H1 (cell line): Measurements from ENCODE around the gene HS6ST3. TPM values are rescaled to one million over a fixed set of nuclear protein-coding genes. Genes with fewer than 3 reads are reported as not detected.

Experiments
- CTCF ChIA-PET: fragments of 300-600 bp; sonication (Branson Sonifier 250); formaldehyde crosslinking; loops from one replicate; lab custom pipeline; 2021; ENCODE audit not compliant: partially characterized antibody; lab: Charles Lee
- POLR2A ChIA-PET: fragments of 300-600 bp; sonication (Branson Sonifier 250); formaldehyde crosslinking; loops from one replicate; lab custom pipeline; 2021; ENCODE audit warnings: inconsistent platforms; ENCODE audit not compliant: partially characterized antibody; lab: Charles Lee
- DNase-seq, 2 experiments: peaks; one replicate each; pipeline versions ENCODE4 v3.0.0 to v3.0.0-alpha.2; 2010 to 2022; ENCODE audit warnings: low spot score in 2 of 2, low read depth in 1 of 2, mixed read lengths in 1 of 2
- FAIRE-seq: peaks from 2 replicates; lab custom pipeline; 2011; peaks lifted over from hg19 to GRCh38; lab: Jason Lieb, UNC
- H2AFZ ChIP-seq: 2 replicates; pipeline ENCODE4 v1.8.1; 2012; ENCODE audit warnings: low read length, inconsistent platforms
- H2AK5ac ChIP-seq: 2 replicates; pipeline ENCODE4 v1.6.1; 2013; ENCODE audit warnings: low read depth, low read length
- H2BK120ac ChIP-seq: replicated peaks from 2 replicates; pipeline ENCODE3; 2013; ENCODE audit warnings: low read depth, low read length, inconsistent platforms
- H2BK12ac ChIP-seq: 2 replicates; pipeline ENCODE4 v1.6.1; 2013; ENCODE audit warnings: low read depth, low read length
- H2BK15ac ChIP-seq: 2 replicates; pipeline ENCODE4 v1.6.1; 2013; ENCODE audit warnings: low read length
- H2BK20ac ChIP-seq: 2 replicates; pipeline ENCODE4 v1.6.1; 2013; ENCODE audit warnings: low read length
- H2BK5ac ChIP-seq: 2 replicates; pipeline ENCODE4 v1.6.1; 2013; ENCODE audit warnings: low read depth, low read length
- H3K14ac ChIP-seq: 2 replicates; pipeline ENCODE4 v1.6.1; 2013; ENCODE audit warnings: inconsistent platforms; ENCODE audit not compliant: insufficient read length
- H3K18ac ChIP-seq: 2 replicates; pipeline ENCODE4 v1.6.1; 2013; ENCODE audit warnings: low read length; ENCODE audit errors: extremely low read depth
- H3K23ac ChIP-seq: 2 replicates; pipeline ENCODE4 v1.6.1; 2013; ENCODE audit warnings: inconsistent platforms; ENCODE audit not compliant: insufficient read length
- H3K23me2 ChIP-seq: 2 replicates; pipeline ENCODE4 v1.6.1; 2013; ENCODE audit warnings: low read depth, low read length
- H3K27ac ChIP-seq: 2 replicates; pipeline ENCODE4 v1.6.1; 2011; ENCODE audit warnings: low read depth, low read length, inconsistent platforms
- H3K27me3 ChIP-seq, 4 experiments: replicated peaks in 1 of 4; 1 replicate in 1 of 4; 2 replicates in 3 of 4; pipeline versions ENCODE4 v1.6.1 to v1.8.1; 2011 to 2013; ENCODE audit warnings: low read length in 3 of 4, mild to moderate bottlenecking in 3 of 4, inconsistent platforms in 2 of 4, mixed read lengths in 2 of 4, moderate library complexity in 1 of 4; ENCODE audit not compliant: control insufficient read depth in 3 of 4, insufficient read depth in 3 of 4; ENCODE audit errors: extremely low read depth in 1 of 4
- H3K36me3 ChIP-seq, 4 experiments: 2 replicates each; pipeline versions ENCODE4 v1.6.1 to v1.8.1; 2011 to 2013; ENCODE audit warnings: mild to moderate bottlenecking in 4 of 4, low read length in 3 of 4, moderate library complexity in 2 of 4, control low read depth in 1 of 4, inconsistent platforms in 1 of 4; ENCODE audit not compliant: insufficient read depth in 4 of 4, control insufficient read depth in 2 of 4
- H3K4ac ChIP-seq: replicated peaks from 2 replicates; pipeline ENCODE3; 2013; ENCODE audit warnings: low read length, low read depth, mixed read lengths, inconsistent platforms; ENCODE audit not compliant: insufficient read length
- H3K4me1 ChIP-seq, 4 experiments: replicated peaks in 1 of 4; 1 replicate in 1 of 4; 2 replicates in 3 of 4; pipeline versions ENCODE4 v1.6.1 to v1.8.1; 2011 to 2013; ENCODE audit warnings: low read length in 3 of 4, inconsistent platforms in 2 of 4, mixed read lengths in 1 of 4; ENCODE audit not compliant: insufficient read depth in 4 of 4, control insufficient read depth in 3 of 4
- H3K4me2 ChIP-seq, 2 experiments: 2 replicates each; pipeline versions ENCODE4 v1.6.1 to v1.8.1; 2011 to 2013; ENCODE audit warnings: low read depth in 2 of 2, low read length in 2 of 2, control low read depth in 1 of 2, inconsistent platforms in 1 of 2, mild to moderate bottlenecking in 1 of 2; ENCODE audit not compliant: insufficient read depth in 1 of 2
- H3K4me3 ChIP-seq, 4 experiments: fragments of 200-600, 300-600 bp in 1 of 4; sonication (generic), shearing (Covaris generic), sonication (Bioruptor Twin) in 1 of 4; 2 replicates each; pipeline versions ENCODE4 v1.5.1 to v1.8.1; 2011 to 2016; ENCODE audit warnings: low read length in 4 of 4, low read depth in 3 of 4, control low read depth in 2 of 4, inconsistent platforms in 2 of 4, mild to moderate bottlenecking in 2 of 4, mixed read lengths in 1 of 4, moderate library complexity in 1 of 4; ENCODE audit not compliant: insufficient read depth in 2 of 4; ENCODE audit errors: extremely low read depth in 1 of 4
- H3K56ac ChIP-seq: replicated peaks from 2 replicates; pipeline ENCODE3; 2013; ENCODE audit warnings: low read depth, mild to moderate bottlenecking, mixed read lengths, low read length, inconsistent platforms; ENCODE audit not compliant: insufficient read length
- H3K79me1 ChIP-seq: 2 replicates; pipeline ENCODE4 v1.6.1; 2013; ENCODE audit warnings: low read depth, low read length, control low read depth
- H3K79me2 ChIP-seq, 2 experiments: 2 replicates each; pipeline versions ENCODE4 v1.6.1 to v1.8.1; 2012 to 2013; ENCODE audit warnings: low read length in 2 of 2, mild to moderate bottlenecking in 2 of 2, inconsistent platforms in 1 of 2; ENCODE audit not compliant: insufficient read depth in 2 of 2, control insufficient read depth in 1 of 2
- H3K9ac ChIP-seq, 4 experiments: replicated peaks in 1 of 4; 1 replicate in 1 of 4; 2 replicates in 3 of 4; pipeline versions ENCODE4 v1.6.1 to v1.8.1; 2011 to 2013; ENCODE audit warnings: low read depth in 3 of 4, low read length in 3 of 4, control low read depth in 2 of 4, mild to moderate bottlenecking in 2 of 4, moderate library complexity in 2 of 4, inconsistent platforms in 1 of 4; ENCODE audit errors: extremely low read depth in 1 of 4
- H3K9me3 ChIP-seq, 2 experiments: 2 replicates each; pipeline versions ENCODE4 v1.6.1 to v1.8.1; 2012 to 2013; ENCODE audit warnings: mild to moderate bottlenecking in 2 of 2, moderate library complexity in 2 of 2, control low read depth in 1 of 2, inconsistent platforms in 1 of 2, low read depth in 1 of 2, low read length in 1 of 2, mixed read lengths in 1 of 2; ENCODE audit not compliant: insufficient read depth in 2 of 2
- H4K20me1 ChIP-seq, 2 experiments: replicated peaks in 1 of 2; 2 replicates each; pipeline versions ENCODE3 to v1.8.1; 2011 to 2013; ENCODE audit warnings: inconsistent platforms in 2 of 2, low read length in 2 of 2, mild to moderate bottlenecking in 1 of 2; ENCODE audit not compliant: insufficient read depth in 2 of 2, control insufficient read depth in 1 of 2
- H4K5ac ChIP-seq: 2 replicates; pipeline ENCODE4 v1.6.1; 2013; ENCODE audit warnings: low read length, low read depth, mixed read lengths, inconsistent platforms; ENCODE audit not compliant: insufficient read length
- H4K8ac ChIP-seq: 2 replicates; pipeline ENCODE4 v1.8.0; 2013; ENCODE audit warnings: mild to moderate bottlenecking, moderate library complexity, low read length, inconsistent platforms; ENCODE audit not compliant: insufficient read depth; ENCODE audit errors: extremely low read depth
- H4K91ac ChIP-seq: replicated peaks from 2 replicates; pipeline ENCODE3; 2013; ENCODE audit warnings: low read length, mixed read lengths, inconsistent platforms; ENCODE audit not compliant: insufficient read length
- BACH1 ChIP-seq: IDR thresholded peaks from 2 replicates; pipeline ENCODE4 v1.6.1; 2012; ENCODE audit warnings: low read length, improper control_type of control experiment
- BRCA1 ChIP-seq: IDR thresholded peaks from 2 replicates; pipeline ENCODE4 v1.6.1; 2012; ENCODE audit warnings: low read depth, low read length, improper control_type of control experiment
- CBX5 ChIP-seq: fragments of 300-800, 300-1000 bp; sonication (generic); IDR thresholded peaks from 2 replicates; pipeline ENCODE4 v1.7.1; 2016; ENCODE audit warnings: antibody characterized with exemption, low read length, low read depth
- CEBPB ChIP-seq: IDR thresholded peaks from 2 replicates; pipeline ENCODE4 v1.6.1; 2012; ENCODE audit warnings: low read depth, low read length
- CREB1 ChIP-seq: IDR thresholded peaks from 2 replicates; pipeline ENCODE4 v1.6.1; 2012; ENCODE audit warnings: inconsistent platforms
- E2F6 ChIP-seq: IDR thresholded peaks from 2 replicates; pipeline ENCODE4 v1.6.1; 2012; ENCODE audit warnings: inconsistent platforms
- FOSL1 ChIP-seq: IDR thresholded peaks from 2 replicates; pipeline ENCODE4 v1.6.1; 2011; ENCODE audit warnings: mild to moderate bottlenecking, low read depth, low read length, moderate library complexity; ENCODE audit not compliant: insufficient read depth
- GABPA ChIP-seq: IDR thresholded peaks from 2 replicates; pipeline ENCODE4 v1.6.1; 2011; ENCODE audit warnings: mild to moderate bottlenecking, low read length, moderate library complexity, borderline replicate concordance; ENCODE audit not compliant: insufficient read depth
- JUND ChIP-seq: IDR thresholded peaks from 2 replicates; pipeline ENCODE4 v1.6.1; 2011; ENCODE audit warnings: mild to moderate bottlenecking, improper control_type of control experiment, low read length
- MAFK ChIP-seq: IDR thresholded peaks from 2 replicates; pipeline ENCODE4 v1.6.1; 2012; ENCODE audit warnings: low read depth, mild to moderate bottlenecking, improper control_type of control experiment, low read length
- NANOG ChIP-seq: IDR thresholded peaks from 2 replicates; pipeline ENCODE4 v1.6.1; 2011; ENCODE audit warnings: low read length, low read depth, mild to moderate bottlenecking, inconsistent platforms; ENCODE audit not compliant: insufficient read depth, poor library complexity, severe bottlenecking
- SIRT6 ChIP-seq: IDR thresholded peaks from one replicate; pipeline ENCODE4 v1.7.1; 2012; ENCODE audit warnings: low read length, inconsistent platforms
- SIX5 ChIP-seq: IDR thresholded peaks from 2 replicates; pipeline ENCODE4 v1.6.1; 2011; ENCODE audit warnings: mild to moderate bottlenecking, low read depth, low read length
- SRF ChIP-seq: IDR thresholded peaks from 2 replicates; pipeline ENCODE4 v1.6.1; 2011; ENCODE audit warnings: mild to moderate bottlenecking, low read depth, low read length, moderate library complexity
- TAF7 ChIP-seq: optimal IDR thresholded peaks from 2 replicates; pipeline ENCODE3; 2011; ENCODE audit warnings: low read depth, mild to moderate bottlenecking, inconsistent platforms, low read length, moderate library complexity, borderline replicate concordance
- YY1 ChIP-seq: IDR thresholded peaks from 2 replicates; pipeline ENCODE4 v1.6.1; 2011; ENCODE audit warnings: low read depth, mild to moderate bottlenecking, low read length
- WGBS, 2 experiments: shearing (Covaris generic) in 1 of 2; methylation state at CpG; one replicate each; pipeline versions ENCODE4 v1.1.6 to v1.1.7; 2013 to 2015; ENCODE audit warnings: low lambda C conversion rate in 2 of 2, mixed read lengths in 2 of 2, inconsistent platforms in 1 of 2, low coverage in 1 of 2, missing lambda C conversion rate in 1 of 2; ENCODE audit not compliant: insufficient replicate concordance in 2 of 2, insufficient coverage in 1 of 2, insufficient read length in 1 of 2; ENCODE audit errors: extremely low coverage in 1 of 2, missing lambda C conversion rate in 1 of 2; 5-methylcytosine and 5-hydroxymethylcytosine counted together
- polyA plus RNA-seq, 7 experiments: library from polyadenylated mRNA; depleted of rRNA in 3 of 7; stranded (reverse) in 5 of 7; unstranded in 2 of 7; fragments of >200 nt in 5 of 7; fragments of 200-250 nt in 2 of 7; gene quantifications; 1 replicate in 5 of 7; 2 replicates in 1 of 7; 4 replicates in 1 of 7; pipeline versions ENCODE4 v1.2.1 to v1.2.3, GENCODE V29; 2011 to 2013; ENCODE audit warnings: missing spikeins in 2 of 7, mixed read lengths in 2 of 7
- total RNA-seq: library from RNA; stranded (reverse); fragmentation: NEBNext Ultra II Directional; extraction: Animal tissue kit (Norgen Biotek cat#: 25700); gene quantifications from 2 replicates; pipeline ENCODE4 v1.2.1, GENCODE V29; 2021

The HS6ST3 gene
- total and polyA plus RNA-seq, 2 of the 8 experiments (the other 6 are each of a cell fraction or from before 2014, with no cell fraction given), result 0.45 to 1.2 TPM

- Histone ChIP-seq H3K18ac (no peak overlapping the region), H2BK15ac (no peak overlapping the region), H2BK120ac (no peak overlapping the region), H3K23ac (no peak overlapping the region), H4K5ac (no peak overlapping the region), H3K14ac (no peak overlapping the region), H3K4me2 (no peak overlapping the region), H2BK12ac (no peak overlapping the region), H2BK5ac (no peak overlapping the region), H4K91ac (no peak overlapping the region), H3K56ac (no peak overlapping the region), H3K79me1 (no peaks in the 10 kb centered on the region), H3K9ac (no peak overlapping the region), H3K4ac (no peak overlapping the region), H3K9me3 (no peaks in the 10 kb centered on the region), H3K27me3 (no peaks in the 10 kb centered on the region), H4K8ac (no peak overlapping the region; the same call in 1 of the 2 replicates), H3K4me3 (no peak overlapping the region), H3K23me2 (no peaks in the 10 kb centered on the region), H3K27ac (no peak overlapping the region), H4K20me1 (no peaks in the 10 kb centered on the region), H2AFZ (no peak overlapping the region), H2AK5ac (no peak overlapping the region), H3K36me3 (no peaks in the 10 kb centered on the region), H2BK20ac (no peak overlapping the region), H3K4me1 (no peaks in the 10 kb centered on the region), H3K79me2 (no peaks in the 10 kb centered on the region)
- CTCF ChIA-PET, result interaction anchor here (0.6 to 1.9 kb wide), 10 partner anchors 10 to 1839 kb away, joined by 3 to 8 read pairs (median 3); no protein-coding TSS in a partner anchor
- POLR2A ChIA-PET, result no interaction called here
- WGBS, 2 experiments, result 88% methylated on average over 4 of the region's 4 CpGs; no CpG with 5 or more reads in 1 of the 2 experiments
- DNase-seq, result no peak
- no peak for FAIRE-seq
- TF ChIP-seq SIX5, result no peak
- no peak for TF ChIP-seq NANOG
- TF ChIP-seq TAF7, result no peak
- no peak for TF ChIP-seq BRCA1
- TF ChIP-seq CEBPB, result no peak
- TF ChIP-seq YY1, result no peak
- TF ChIP-seq CREB1, result no peak
- TF ChIP-seq GABPA, result no peak
- TF ChIP-seq CBX5, result no peak
- TF ChIP-seq E2F6, result no peak
- TF ChIP-seq BACH1, result no peak
- TF ChIP-seq FOSL1, result no peak
- TF ChIP-seq SIRT6, result no peak
- no peak for TF ChIP-seq MAFK
- no peak for TF ChIP-seq JUND
- TF ChIP-seq SRF, result no peak
These were observed 744.7 kb downstream of the HS6ST3 start for GRCh38 chr13:96834626-96835025.
